GM18502 (cell line): ENCODE results near the gene FAM174B.

Source experiments
- ATAC-seq: cut with Tn5 transposase; IDR thresholded peaks from one replicate; pipeline ENCODE4 v1.9.1; 2021; ENCODE audit warnings: mild to moderate bottlenecking; ENCODE audit not compliant: unreplicated experiment, poor library complexity

FAM174B gene

GRCh38 chr15:92655178-92655995 is at the start of gene FAM174B:
Gene FAM174B, minus strand, starts transcription at chr15:92655775.
- peak; percentile 66 for ATAC-seq

DNA sequence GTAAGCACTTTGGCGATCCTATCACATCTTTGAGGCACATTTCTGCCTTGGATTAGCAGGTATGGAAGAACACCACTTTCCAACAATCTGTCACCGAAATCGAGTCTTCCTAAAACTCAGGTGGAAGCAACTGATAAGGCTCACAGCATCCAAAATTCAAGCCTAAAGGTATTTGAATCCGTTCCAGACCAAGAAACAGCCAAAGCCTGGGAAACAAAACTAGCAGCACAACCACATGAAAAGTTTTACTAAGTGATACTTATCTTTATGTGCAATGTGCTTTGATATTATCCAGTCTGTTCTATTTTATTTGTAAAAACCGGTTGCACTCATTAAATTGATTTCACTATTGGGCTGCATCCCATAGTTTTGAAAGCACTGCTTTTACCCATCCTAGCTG is 40.5 kb upstream of the FAM174B start:
- no peak for ATAC-seq

- ATAC-seq, result no peak
Measured at GRCh38 chr15:92693691-92694331, 38.2 kb upstream of the FAM174B start.

- no peak for ATAC-seq
Measured at GRCh38 chr15:92690395-92690794, 34.8 kb upstream of the FAM174B start.

DNA sequence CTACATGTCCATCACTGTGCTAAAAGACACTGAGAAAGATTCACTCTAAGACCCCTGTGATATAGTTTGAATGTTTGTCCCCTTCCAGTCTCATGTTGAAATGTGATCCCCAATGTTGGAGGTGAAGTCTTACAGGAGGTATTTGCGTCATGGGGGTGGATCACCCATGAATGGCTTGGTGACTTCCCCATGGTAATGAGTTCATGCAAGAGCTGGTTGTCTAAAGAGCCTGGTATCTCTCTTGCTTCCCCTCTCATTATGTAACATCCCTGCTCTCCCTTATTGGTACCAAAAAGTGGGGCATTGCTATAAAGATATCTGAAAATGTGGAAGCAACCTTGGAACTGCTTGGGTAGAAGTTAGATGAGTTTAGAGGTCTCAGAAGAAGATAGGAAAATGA is 32.2 kb upstream of the FAM174B start:
- ATAC-seq, result no peak

- ATAC-seq, result no peak
Measured at GRCh38 chr15:92687195-92687602, 31.6 kb upstream of the FAM174B start.

DNA sequence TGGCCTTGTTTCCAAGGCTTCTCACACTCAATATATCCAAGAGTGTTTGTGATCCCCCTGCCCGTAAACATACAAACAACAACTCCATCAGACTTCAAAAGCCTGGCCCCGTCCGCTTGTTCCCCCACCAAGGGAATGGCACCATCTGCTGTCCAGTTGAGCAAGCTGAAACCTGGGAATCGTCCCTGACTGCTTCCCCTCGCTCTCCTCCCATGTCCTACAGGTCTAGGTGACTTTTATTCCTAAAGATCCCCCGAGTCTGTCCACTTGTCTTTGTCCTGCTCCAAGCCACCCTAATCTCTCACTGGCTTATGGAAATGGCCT is 27.9 kb upstream of the FAM174B start:
- ATAC-seq, result peak; percentile 83

GRCh38 chr15:92682741-92683510 is 27.4 kb upstream of the FAM174B start:
- no peak for ATAC-seq

GRCh38 chr15:92681141-92681631 is 25.6 kb upstream of the FAM174B start:
- ATAC-seq, result no peak

DNA sequence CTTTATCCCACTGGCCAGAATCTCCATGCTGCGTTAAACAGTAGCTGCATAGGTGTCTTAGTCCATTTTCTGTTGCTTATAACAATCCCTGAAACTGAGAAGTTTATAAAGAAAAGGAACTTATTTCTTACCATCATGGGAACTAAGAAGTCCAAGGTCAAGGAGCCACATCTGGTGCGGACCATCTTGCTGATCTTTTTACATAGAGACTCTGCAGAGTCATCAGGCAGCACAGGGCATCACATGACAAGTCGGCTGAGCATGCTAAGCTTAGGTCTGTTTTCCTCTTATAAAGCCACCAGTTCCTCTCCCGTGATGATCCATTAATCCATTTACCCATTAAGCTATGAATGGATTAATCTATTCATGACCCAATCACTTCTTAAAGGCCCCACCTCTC is 22.4 kb upstream of the FAM174B start:
- no peak for ATAC-seq

- ATAC-seq, result no peak
Measured at GRCh38 chr15:92676561-92676960, 21.0 kb upstream of the FAM174B start.

- ATAC-seq, result no peak
Measured at GRCh38 chr15:92675485-92675884, 19.9 kb upstream of the FAM174B start.

DNA sequence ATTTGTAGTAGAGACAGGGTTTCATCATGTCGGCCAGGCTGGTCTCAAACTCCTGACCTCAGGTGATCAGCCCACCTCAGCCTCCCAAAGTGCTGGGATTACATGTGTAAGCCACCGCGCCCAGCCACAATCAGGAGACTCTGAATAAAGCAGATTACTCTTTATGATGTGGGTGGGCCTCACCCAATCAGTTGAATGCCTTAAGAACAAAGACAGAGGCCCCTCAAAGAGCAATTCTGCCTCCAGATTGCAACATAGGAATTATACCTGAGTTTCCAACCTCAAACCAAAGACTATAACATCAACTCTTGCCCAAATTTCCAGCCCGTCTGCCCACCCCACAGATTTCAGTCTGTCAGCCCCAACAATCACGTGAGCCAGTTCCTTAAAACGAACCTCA is 18.8 kb upstream of the FAM174B start:
- no peak for ATAC-seq

DNA sequence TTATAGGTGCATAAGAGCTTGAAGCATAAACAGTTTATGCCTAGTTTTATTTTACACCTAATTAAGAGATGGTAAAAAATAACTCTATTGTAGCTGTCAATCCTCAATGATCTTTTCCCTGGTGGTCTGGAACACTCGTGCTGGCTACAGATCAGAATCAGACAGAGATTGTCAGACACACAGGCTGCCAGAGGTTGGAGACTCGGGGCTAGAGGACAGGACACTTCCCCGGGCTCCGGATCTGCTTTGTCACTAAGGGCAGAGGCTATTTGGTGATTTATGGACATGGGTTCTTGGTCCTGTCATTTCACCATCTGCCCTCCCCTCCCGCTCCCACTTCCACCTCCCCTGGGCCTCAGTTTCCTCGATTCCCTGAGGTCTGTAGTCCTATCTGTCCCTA is 16.5 kb upstream of the FAM174B start:
- ATAC-seq, result no peak

DNA sequence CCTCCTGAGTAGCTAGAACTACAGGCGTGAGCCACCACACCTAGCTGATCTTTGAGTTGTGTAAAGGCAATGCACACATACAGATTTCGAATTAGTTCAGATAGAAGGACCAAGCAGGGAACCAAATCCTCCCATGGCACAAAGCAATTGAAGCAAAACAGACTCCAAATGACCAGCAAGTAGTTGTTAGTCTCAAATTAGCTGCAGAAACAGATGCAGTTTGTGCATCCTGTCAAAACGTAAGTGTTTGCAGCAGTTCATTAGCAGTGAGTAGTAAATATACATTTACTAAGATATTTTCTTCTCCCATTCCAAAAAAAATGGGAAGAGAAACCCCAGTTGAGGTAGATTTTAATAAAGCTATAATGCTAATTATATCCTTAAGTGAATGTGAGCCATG is 15.8 kb upstream of the FAM174B start:
- ATAC-seq, result no peak

- no peak for ATAC-seq
Measured at GRCh38 chr15:92670621-92671020, 15.0 kb upstream of the FAM174B start.

- ATAC-seq, result no peak
Measured at GRCh38 chr15:92669432-92669831, 13.9 kb upstream of the FAM174B start.

DNA sequence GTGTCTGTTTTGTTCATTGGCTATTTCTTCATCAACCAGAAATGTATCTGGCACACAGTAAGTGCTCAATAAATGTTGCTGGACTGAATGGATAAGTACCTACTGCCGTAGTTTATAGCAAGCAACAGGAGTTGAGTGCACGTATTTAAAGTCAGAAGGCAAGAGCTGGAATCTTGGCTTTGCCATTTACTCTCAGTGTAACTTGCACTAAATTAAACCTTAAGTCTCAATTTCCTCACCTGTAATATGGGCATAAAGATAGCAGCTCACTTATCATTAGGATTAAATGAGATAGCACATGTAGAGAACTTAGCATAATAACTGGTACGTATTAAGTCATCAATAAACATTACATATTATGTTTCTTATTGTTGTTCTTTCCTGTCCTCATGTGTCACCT is 13.0 kb upstream of the FAM174B start:
- no peak for ATAC-seq

DNA sequence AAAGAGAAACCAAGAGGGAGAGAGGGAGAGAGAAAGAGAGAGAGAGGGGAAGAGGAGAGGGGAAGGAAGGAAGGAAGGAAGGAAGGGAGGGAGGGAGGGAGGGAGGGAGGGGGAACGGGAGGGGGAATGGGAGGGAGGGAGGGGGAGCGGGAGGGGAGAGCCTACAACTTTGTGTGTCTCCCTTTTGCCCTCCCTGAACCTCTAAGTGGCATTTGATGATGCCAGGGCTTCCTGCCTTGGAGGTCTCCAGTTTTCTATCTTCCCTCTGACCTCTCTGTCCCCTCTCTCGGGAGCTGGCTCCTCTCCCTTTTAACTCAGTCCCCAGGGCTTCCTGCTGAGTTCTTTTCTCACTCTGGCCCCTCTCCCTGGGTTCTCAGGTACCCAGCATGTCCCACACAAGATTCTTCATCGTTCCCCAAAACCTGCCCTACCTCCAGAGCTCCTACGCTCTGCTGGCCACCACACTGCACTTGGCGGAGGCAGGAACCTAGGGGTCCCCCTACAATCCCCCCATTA is 12.5 kb upstream of the FAM174B start:
- no peak for ATAC-seq

- no peak for ATAC-seq
Measured at GRCh38 chr15:92667287-92667904, 11.8 kb upstream of the FAM174B start.

DNA sequence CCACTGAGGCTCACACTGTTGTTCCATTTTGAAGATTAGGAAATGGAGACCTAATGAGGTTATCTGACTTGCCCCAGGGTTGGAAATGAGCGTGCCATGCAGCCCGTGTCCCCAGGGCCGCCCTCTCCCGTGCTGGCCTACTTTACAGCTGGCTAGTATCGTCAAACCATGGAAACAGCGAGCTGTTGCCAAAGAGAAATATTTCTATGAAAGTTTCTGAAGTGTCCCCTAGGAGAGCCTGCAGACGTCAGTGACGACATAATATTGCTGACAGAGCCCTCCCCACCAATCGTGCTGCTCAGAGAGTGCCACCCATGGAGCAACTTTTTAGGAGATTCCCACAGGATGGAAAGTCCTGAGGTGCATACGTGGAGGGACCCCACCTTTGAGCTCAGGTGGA is 11.2 kb upstream of the FAM174B start:
- no peak for ATAC-seq
